WTC11 (cell line): ENCODE measurements around the gene MED9.

Experiments used
- ATF1 ChIP-seq: sonication (generic); formaldehyde crosslinking; IDR thresholded peaks from 2 replicates; pipeline ENCODE4 v1.8.1; 2023; ENCODE audit warnings: mild to moderate bottlenecking, moderate library complexity, missing genetic modification reagents
- ATF3 ChIP-seq: sonication (generic); formaldehyde crosslinking; conservative IDR thresholded peaks from 2 replicates; pipeline ENCODE4 v1.8.1; 2022; ENCODE audit warnings: mild to moderate bottlenecking, missing genetic modification reagents
- CREB1 ChIP-seq: sonication (generic); formaldehyde crosslinking; IDR thresholded peaks from 2 replicates; pipeline ENCODE4 v1.8.0; 2023; ENCODE audit warnings: mild to moderate bottlenecking, missing genetic modification reagents
- CTCF ChIP-seq: fragments of 200-600 bp; IDR thresholded peaks from 2 replicates; pipeline ENCODE4 v1.8.0; 2022; ENCODE audit warnings: antibody characterized with exemption
- ERG ChIP-seq: fragments of 250-450 bp; sonication (Bioruptor Pico); IDR thresholded peaks from 2 replicates; pipeline ENCODE4 v1.8.0; 2021; ENCODE audit warnings: mild to moderate bottlenecking
- GABPB1 ChIP-seq: sonication (generic); formaldehyde crosslinking; IDR thresholded peaks from 2 replicates; pipeline ENCODE4 v1.8.1; 2023; ENCODE audit warnings: mild to moderate bottlenecking, missing genetic modification reagents
- MAX ChIP-seq: sonication (generic); formaldehyde crosslinking; IDR thresholded peaks from 2 replicates; pipeline ENCODE4 v1.8.0; 2022; ENCODE audit warnings: mild to moderate bottlenecking, missing genetic modification reagents
- NR2C2 ChIP-seq: sonication (generic); formaldehyde crosslinking; IDR thresholded peaks from 2 replicates; pipeline ENCODE4 v1.8.0; 2022; ENCODE audit warnings: mild to moderate bottlenecking, missing genetic modification reagents
- TEAD4 ChIP-seq: sonication (generic); formaldehyde crosslinking; IDR thresholded peaks from 2 replicates; pipeline ENCODE4 v1.8.0; 2022; ENCODE audit warnings: mild to moderate bottlenecking, missing genetic modification reagents

GRCh38 chr17:17491546-17491988 lies 14.8 kb downstream of the MED9 start:
- TF ChIP-seq GABPB1 (CRISPR knock-in tag) (no peak), CTCF (no peak), ATF3 (CRISPR knock-in tag) (no peak), MAX (CRISPR knock-in tag) (no peak), CREB1 (no peak), NR2C2 (CRISPR knock-in tag) (no peak), TEAD4 (no peak), ATF1 (CRISPR knock-in tag) (no peak), ERG (CRISPR knock-in tag) (no peak)
